ENCODE data around the gene CDK2. TPM values are rescaled to one million over a fixed set of nuclear protein-coding genes. Genes with fewer than 3 reads are reported as not detected.
A peak's percentile ranks its signal among the peaks of the same experiment; 100 is the strongest.

The CDK2 gene
- total and polyA plus RNA-seq, 2 of the 4 experiments (the other 2 are of a cell fraction), result 42.5 to 61.7 TPM

GRCh38 chr12:55996201-55996714 is 29.6 kb downstream of the CDK2 start (continued):
- TF ChIP-seq SMC3 (IDR thresholded peaks at IDR 0.05; ENCODE audit: low read depth, low read length), result peak; percentile 66

- no peak within 1 kb of the TSS for H2BK20ac ChIP-seq (ENCODE audit: low read depth, low read length)
- H3K27me3 ChIP-seq (ENCODE audit: control insufficient read depth, insufficient read depth, low read length), result no peaks in the 10 kb centered on the region
- peak within 1 kb of the TSS; percentile 58 for H2BK5ac ChIP-seq (ENCODE audit: low read depth, low read length, poor library complexity, severe bottlenecking)
- peaks cover 5 to 16% of the 10 kb centered on the region in 2 experiments for H3K79me1 ChIP-seq (ENCODE audit: low read depth in 1 of 2, low read length in 2 of 2)
- ATAC-seq (ENCODE audit: low read depth) (peak; percentile 99), DNase-seq (peak; percentile 96)
- TF ChIP-seq FOS (IDR thresholded peaks at IDR 0.05; ENCODE audit: low read depth, low read length), result 0 out of 2 replicates have a peak, but pooled peaks have one; percentile 3
- peak; percentile 81 for TF ChIP-seq RFX5 (IDR thresholded peaks at IDR 0.05; ENCODE audit: low read depth, low read length)
- TF ChIP-seq, protein P1, sequence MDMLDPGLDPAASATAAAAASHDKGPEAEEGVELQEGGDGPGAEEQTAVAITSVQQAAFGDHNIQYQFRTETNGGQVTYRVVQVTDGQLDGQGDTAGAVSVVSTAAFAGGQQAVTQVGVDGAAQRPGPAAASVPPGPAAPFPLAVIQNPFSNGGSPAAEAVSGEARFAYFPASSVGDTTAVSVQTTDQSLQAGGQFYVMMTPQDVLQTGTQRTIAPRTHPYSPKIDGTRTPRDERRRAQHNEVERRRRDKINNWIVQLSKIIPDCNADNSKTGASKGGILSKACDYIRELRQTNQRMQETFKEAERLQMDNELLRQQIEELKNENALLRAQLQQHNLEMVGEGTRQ (IDR thresholded peaks at IDR 0.05; ENCODE audit: low read depth, low read length), result no peak
- TF ChIP-seq CHD1 (IDR thresholded peaks at IDR 0.05; ENCODE audit: low read depth, low read length), result no peak
- 0 out of 2 replicates have a peak, but pooled peaks have one; percentile 32 for TF ChIP-seq MAZ (IDR thresholded peaks at IDR 0.05; ENCODE audit: borderline replicate concordance, low read depth, low read length)
- BruUV-seq (replicated peaks), result no TSS peak
- no peaks in the 10 kb centered on the region for H3K9me1 ChIP-seq (ENCODE audit: insufficient read depth, low read length)
- peak within 1 kb of the TSS; percentile 68 for H3K4me3 ChIP-seq (ENCODE audit: insufficient read depth, low read depth, low read length)
- H3K4ac ChIP-seq (ENCODE audit: low read depth, low read length), result peak within 1 kb of the TSS; percentile 88
- 0% methylated on average over 2 of the region's 27 CpGs; no CpG with 5 or more reads in 1 of the 2 experiments for WGBS, 2 experiments (ENCODE audit: extremely low coverage in 2 of 2, insufficient read length in 1 of 2)
- peak within 1 kb of the TSS; percentile 94 for H3K23ac ChIP-seq (ENCODE audit: low read depth, low read length)
- peak within 1 kb of the TSS; percentile 96 for H3K14ac ChIP-seq (replicated peaks; ENCODE audit: low read depth, low read length)
- peak within 1 kb of the TSS; percentile 83 for H3K9ac ChIP-seq (ENCODE audit: low read depth, low read length)
- dilution Hi-C loops (cut with HindIII; ENCODE audit: low sequenced_read_pairs, unreplicated experiment), result no loop called here
- H3K56ac ChIP-seq (ENCODE audit: extremely low read depth, insufficient read depth, low read length), result peak within 1 kb of the TSS; percentile 60
- H3K4me1 ChIP-seq (ENCODE audit: control insufficient read depth, insufficient read depth, low read length), result peaks cover 4% of the 10 kb centered on the region
- intact Hi-C loops (cut with micrococcal nuclease), result loop anchor here (1.0 to 10.0 kb wide), 3 partner anchors 32 to 108 kb away; partner anchors contain the start of genes PA2G4 and RPS26
- H4K91ac ChIP-seq (ENCODE audit: insufficient read depth, low read depth, low read length), result peak within 1 kb of the TSS; percentile 76
- peak within 1 kb of the TSS; percentile 48 to 95 for H4K8ac ChIP-seq (ENCODE audit: low read depth in 2 of 2, low read length in 2 of 2)
- peak within 1 kb of the TSS; percentile 66 for H3K27ac ChIP-seq (ENCODE audit: insufficient read depth, low read length)
- no peaks in the 10 kb centered on the region for H3K9me3 ChIP-seq (ENCODE audit: control insufficient read depth, insufficient read depth, low read length)
- in situ Hi-C loops (cut with MboI; ENCODE audit: low sequenced_read_pairs), result loop anchor here (5.0 kb wide), 1 partner anchor 40 kb away; no protein-coding TSS in a partner anchor
- H3K36me3 ChIP-seq (ENCODE audit: control insufficient read depth, insufficient read depth, low read length), result peaks cover 17% of the 10 kb centered on the region
- H2BK120ac ChIP-seq (ENCODE audit: low read depth, low read length), result peak within 1 kb of the TSS; percentile 4; the same call in 1 of the 2 replicates
- H2BK15ac ChIP-seq (ENCODE audit: low read depth, low read length), result peak within 1 kb of the TSS; percentile 23; the same call in 1 of the 3 replicates
- ChIA-PET CTCF (interaction anchor here (0.6 to 1.8 kb wide), 5 partner anchors 10 to 44 kb away, joined by 3 to 11 read pairs (median 4); no protein-coding TSS in a partner anchor), POLR2A (ENCODE audit: unreplicated experiment) (interaction anchor here (0.5 kb wide), 2 partner anchors 13 to 81 kb away, joined by 6 to 8 read pairs; no protein-coding TSS in a partner anchor)
- H4K20me1 ChIP-seq (ENCODE audit: insufficient read depth, low read length), result no peaks in the 10 kb centered on the region; the same call in 1 of the 2 replicates
- peak within 1 kb of the TSS; percentile 46 for H2AK5ac ChIP-seq (ENCODE audit: low read depth, low read length)
- H2AFZ ChIP-seq (replicated peaks; ENCODE audit: low read length, poor library complexity), result peak within 1 kb of the TSS; percentile 97
- H3K4me2 ChIP-seq (ENCODE audit: low read depth, low read length), result peak within 1 kb of the TSS; percentile 92
- H2AK9ac ChIP-seq (replicated peaks; ENCODE audit: low read depth, low read length, poor library complexity), result peak within 1 kb of the TSS; percentile 84
- peak within 1 kb of the TSS; percentile 72 for H4K5ac ChIP-seq (ENCODE audit: low read depth, low read length)
- H3K18ac ChIP-seq (ENCODE audit: low read depth, low read length), result peak within 1 kb of the TSS; percentile 43
These were observed 30.3 kb downstream of the CDK2 start, which contains the start of gene SUOX for GRCh38 chr12:55996715-55997534. SUOX (plus strand) TSS chr12:55997276; CDS start chr12:56002222, 4,946 bp downstream.
